NCI-H2107 treated with DMSO at 0.1 percent for 48 hours (cell line): Measurements from ENCODE around the gene IGF1R.
"Not testable (repeated sequence)": the region's sequence is repeated elsewhere in the genome, so short reads cannot be mapped to it uniquely, and the experiment has no call there.

Experiments
- DNase-seq: peaks from one replicate; lab custom pipeline; 2025; ENCODE audit not compliant: unreplicated experiment; lab: John Stamatoyannopoulos, UW

Gene IGF1R

DNA sequence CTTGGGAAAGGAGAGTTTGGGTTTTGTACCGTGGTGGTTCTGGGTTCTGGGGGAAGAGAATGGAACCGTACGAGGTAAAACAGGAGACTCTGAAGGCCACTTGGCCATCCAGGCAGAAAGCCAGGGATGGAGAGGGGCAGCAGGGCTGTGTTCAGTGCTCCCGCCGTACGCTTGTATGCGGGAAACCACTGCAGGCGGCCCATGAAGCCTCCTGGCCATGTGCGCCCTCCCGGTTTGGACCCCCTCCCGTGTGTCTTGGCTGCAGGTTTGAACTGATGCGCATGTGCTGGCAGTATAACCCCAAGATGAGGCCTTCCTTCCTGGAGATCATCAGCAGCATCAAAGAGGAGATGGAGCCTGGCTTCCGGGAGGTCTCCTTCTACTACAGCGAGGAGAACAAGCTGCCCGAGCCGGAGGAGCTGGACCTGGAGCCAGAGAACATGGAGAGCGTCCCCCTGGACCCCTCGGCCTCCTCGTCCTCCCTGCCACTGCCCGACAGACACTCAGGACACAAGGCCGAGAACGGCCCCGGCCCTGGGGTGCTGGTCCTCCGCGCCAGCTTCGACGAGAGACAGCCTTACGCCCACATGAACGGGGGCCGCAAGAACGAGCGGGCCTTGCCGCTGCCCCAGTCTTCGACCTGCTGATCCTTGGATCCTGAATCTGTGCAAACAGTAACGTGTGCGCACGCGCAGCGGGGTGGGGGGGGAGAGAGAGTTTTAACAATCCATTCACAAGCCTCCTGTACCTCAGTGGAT is 308.6 kb downstream of the IGF1R start:
- no peak for DNase-seq

DNA sequence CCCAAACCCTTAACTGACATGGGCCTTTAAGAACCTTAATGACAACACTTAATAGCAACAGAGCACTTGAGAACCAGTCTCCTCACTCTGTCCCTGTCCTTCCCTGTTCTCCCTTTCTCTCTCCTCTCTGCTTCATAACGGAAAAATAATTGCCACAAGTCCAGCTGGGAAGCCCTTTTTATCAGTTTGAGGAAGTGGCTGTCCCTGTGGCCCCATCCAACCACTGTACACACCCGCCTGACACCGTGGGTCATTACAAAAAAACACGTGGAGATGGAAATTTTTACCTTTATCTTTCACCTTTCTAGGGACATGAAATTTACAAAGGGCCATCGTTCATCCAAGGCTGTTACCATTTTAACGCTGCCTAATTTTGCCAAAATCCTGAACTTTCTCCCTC is 309.3 kb downstream of the IGF1R start:
- DNase-seq: no peak

DNA sequence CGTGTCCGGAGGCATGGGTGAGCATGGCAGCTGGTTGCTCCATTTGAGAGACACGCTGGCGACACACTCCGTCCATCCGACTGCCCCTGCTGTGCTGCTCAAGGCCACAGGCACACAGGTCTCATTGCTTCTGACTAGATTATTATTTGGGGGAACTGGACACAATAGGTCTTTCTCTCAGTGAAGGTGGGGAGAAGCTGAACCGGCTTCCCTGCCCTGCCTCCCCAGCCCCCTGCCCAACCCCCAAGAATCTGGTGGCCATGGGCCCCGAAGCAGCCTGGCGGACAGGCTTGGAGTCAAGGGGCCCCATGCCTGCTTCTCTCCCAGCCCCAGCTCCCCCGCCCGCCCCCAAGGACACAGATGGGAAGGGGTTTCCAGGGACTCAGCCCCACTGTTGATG is 309.7 kb downstream of the IGF1R start:
- no peak for DNase-seq

DNA sequence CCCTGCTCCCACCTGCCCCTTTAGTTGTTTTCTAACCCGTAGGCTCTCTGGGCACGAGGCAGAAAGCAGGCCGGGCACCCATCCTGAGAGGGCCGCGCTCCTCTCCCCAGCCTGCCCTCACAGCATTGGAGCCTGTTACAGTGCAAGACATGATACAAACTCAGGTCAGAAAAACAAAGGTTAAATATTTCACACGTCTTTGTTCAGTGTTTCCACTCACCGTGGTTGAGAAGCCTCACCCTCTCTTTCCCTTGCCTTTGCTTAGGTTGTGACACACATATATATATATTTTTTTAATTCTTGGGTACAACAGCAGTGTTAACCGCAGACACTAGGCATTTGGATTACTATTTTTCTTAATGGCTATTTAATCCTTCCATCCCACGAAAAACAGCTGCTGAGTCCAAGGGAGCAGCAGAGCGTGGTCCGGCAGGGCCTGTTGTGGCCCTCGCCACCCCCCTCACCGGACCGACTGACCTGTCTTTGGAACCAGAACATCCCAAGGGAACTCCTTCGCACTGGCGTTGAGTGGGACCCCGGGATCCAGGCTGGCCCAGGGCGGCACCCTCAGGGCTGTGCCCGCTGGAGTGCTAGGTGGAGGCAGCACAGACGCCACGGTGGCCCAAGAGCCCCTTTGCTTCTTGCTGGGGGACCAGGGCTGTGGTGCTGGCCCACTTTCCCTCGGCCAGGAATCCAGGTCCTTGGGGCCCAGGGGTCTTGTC is 310.7 kb downstream of the IGF1R start:
- no peak for DNase-seq

DNA sequence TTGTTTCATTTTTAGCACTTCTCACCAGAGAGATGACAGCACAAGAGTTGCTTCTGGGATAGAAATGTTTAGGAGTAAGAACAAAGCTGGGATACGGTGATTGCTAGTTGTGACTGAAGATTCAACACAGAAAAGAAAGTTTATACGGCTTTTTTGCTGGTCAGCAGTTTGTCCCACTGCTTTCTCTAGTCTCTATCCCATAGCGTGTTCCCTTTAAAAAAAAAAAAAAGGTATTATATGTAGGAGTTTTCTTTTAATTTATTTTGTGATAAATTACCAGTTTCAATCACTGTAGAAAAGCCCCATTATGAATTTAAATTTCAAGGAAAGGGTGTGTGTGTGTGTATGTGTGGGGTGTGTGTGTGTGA is 311.3 kb downstream of the IGF1R start:
- DNase-seq: no peak

DNA sequence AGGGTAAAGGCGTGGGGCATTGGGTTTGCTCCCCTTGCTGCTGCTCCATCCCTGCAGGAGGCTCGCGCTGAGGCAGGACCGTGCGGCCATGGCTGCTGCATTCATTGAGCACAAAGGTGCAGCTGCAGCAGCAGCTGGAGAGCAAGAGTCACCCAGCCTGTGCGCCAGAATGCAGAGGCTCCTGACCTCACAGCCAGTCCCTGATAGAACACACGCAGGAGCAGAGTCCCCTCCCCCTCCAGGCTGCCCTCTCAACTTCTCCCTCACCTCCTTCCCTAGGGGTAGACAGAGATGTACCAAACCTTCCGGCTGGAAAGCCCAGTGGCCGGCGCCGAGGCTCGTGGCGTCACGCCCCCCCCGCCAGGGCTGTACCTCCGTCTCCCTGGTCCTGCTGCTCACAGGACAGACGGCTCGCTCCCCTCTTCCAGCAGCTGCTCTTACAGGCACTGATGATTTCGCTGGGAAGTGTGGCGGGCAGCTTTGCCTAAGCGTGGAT is 312.3 kb downstream of the IGF1R start:
- no peak for DNase-seq

DNA sequence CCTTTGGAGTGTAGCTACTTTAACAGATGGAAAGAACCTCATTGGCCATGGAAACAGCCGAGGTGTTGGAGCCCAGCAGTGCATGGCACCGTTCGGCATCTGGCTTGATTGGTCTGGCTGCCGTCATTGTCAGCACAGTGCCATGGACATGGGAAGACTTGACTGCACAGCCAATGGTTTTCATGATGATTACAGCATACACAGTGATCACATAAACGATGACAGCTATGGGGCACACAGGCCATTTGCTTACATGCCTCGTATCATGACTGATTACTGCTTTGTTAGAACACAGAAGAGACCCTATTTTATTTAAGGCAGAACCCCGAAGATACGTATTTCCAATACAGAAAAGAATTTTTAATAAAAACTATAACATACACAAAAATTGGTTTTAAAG is 315.1 kb downstream of the IGF1R start:
- no peak for DNase-seq

DNA sequence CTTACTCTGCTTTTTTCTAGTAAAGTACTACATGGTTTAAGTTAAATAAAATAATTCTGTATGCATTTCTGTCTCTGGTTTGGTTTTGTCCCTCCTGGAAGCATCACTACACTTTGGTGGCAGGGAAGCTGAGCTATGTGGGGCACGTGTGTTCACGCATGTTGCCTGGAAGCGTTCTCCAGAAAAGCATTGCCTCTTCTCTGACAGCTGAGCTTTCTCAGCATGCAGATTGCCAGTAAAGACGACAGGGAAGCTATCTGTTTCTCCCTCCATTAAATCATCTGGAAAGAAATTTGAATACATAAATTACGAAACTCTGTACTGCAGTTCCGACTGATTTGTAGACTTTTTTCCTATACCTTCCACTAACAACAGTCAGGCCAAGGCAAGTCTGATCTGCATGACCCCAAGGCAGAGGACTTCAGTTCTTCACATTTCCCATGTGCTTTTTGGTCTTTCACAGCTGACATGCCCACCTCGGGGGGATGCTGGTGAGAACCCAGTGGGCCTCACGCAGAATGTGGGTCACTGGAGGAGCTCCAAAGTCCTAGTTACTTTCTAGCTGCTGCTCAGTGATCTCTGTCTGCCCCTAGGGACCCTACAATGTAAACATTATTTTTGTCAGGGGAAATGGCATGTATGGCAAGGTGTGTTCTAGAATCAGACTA is 316.3 kb downstream of the IGF1R start:
- DNase-seq: no peak

DNA sequence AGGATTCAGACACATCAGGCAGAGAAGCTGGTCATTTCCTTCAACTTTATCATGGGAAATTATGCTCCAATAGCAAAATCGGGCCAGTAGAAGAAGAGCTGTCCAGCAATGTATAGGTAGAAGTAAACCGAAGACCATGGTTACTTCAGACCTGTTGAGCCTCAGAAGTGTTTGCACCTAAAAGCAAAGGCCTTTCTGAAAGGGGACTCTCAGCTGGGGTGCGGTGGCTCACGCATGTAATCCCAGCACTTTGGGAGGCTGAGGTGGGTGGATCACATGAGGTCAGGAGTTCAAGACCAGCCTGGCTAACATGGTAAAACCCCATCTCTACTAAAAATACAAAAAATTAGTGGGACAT is 316.8 kb downstream of the IGF1R start:
- DNase-seq: not testable (repeated sequence)

DNA sequence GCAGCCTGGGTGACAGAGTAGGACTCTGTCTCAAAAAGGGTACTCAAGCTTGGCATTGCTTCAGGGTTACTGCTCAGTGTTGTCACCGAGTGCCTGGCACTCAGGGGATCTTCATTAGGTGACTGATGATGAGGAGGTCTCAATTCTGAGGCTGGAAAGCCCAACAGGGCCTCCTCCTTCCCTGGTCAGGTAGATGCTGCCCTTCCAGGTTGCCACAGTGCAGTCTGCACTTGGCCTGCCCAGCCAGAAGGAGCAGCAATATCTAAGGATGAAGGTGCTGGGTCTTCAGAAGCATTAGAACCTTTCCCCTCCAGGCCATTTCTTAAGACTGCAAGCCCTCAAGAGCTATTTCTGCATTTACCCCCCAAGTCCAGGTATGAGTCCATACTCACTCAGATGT is 317.3 kb downstream of the IGF1R start:
- no peak for DNase-seq

DNA sequence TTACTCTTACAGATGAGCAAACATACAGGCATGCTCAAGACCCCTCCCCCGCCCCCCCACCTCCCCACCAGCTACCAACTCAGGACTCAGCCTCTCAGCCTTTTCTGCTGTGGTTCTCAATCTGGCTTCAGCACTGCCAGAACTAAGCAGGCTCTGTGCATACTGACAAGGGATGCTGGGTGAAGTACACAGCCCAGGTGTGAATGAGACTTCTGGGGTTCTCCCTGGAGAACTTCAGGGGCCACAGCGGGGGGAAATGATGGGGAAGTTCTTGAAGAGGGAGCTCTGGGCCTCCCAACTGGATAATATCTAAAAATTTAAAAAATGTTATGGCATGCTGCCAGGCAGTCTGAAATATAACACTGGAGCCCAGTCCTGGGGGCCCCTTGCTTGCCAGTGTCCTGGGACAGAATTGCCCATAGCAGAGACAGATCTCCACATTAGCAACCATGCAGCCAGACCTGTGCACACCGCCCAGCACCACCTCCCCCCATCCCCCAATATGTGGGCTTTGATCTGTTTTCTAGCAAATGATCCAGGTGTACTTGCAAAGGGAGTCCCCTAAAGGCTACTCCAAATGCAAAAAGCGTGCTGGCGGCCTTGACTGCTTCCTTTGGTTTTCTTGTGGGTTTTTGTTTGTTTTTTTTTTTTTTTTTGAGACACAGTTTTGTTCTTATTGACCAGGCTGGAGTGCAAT is 317.9 kb downstream of the IGF1R start:
- DNase-seq: no peak

DNA sequence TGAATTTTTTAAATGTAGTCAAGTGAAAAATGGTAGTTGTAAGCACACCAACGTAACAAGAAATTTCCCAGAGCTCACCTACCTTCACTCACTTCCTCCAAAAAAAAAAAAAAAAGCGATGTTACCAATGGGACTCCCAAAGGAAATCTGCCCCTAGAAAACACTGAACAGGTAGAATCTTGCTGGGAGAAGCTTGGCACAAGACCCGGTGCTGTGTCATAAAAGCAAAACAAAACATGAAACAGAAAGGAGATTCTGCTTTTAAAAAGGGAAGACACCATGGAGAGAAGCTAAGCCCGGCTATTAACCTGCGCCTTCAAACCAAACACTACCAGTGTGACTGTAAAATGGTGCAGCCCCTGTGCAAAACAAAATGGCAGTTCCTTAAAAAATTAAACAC is 318.8 kb downstream of the IGF1R start:
- no peak for DNase-seq

DNA sequence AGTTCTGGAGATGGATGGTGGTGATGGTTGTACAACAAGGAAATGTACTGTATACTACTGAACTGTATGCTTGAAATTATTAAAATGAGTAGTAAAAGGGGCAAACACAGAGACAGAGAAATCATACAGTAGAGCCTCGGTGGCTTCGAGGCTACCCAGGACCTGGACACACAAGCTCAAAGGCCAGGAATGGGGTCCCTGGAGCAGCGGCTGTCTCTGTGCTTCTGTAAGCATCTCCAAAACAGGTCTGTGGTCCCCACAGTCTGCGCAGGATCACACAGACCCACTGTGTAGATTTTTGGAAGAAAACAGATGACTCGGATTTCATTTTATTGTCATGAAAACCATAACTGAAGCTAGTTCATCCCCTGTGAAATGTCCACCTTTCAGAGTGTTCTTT is 319.6 kb downstream of the IGF1R start:
- no peak for DNase-seq

DNA sequence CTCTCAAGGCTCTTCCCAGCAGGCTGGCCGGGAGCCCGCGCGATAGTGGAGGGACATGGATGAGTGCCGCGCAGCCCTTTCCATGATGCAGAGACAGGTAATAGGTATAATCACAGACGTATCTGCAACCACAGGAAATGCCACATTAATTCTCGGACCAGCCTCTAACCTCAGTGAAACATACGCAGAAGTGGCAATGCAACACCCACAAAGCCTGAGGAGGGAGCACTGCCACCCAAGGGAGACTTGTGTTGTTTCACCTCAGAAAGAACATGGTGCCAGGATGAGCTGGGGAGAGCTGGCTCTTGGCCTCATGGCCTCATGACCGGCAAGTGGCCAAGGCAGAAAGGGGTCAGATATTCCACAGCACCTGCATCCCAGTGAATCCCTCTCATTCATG is 320.2 kb downstream of the IGF1R start:
- no peak for DNase-seq

DNA sequence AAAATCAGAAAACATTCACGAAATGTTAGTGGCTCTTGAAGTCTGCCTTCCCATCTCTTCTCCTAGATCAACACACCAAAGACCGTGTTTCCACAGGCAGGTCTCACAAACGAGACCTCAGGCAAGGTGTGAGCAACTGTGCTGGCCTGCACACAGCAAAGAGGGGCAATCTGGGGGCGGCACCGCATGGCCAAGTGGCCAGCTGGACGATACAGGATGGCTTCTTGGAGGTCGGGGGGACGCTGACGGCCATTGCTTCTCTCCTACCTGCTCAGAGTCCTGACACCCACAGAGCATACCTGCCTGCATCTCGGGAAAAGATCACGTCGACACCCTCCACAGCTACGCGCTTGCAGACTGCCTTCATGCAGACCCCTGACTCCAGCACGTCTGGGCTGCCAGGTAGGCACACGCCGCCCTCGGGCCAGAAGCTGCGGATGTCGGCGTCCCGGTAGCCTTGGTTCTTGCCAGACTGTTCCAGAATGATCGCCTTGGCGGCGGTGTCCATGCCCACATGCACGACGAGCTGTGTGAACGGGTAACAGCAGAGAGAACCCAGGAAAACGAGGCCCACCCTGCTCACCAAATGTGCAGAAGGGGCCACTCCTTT is 320.9 kb downstream of the IGF1R start:
- no peak for DNase-seq

DNA sequence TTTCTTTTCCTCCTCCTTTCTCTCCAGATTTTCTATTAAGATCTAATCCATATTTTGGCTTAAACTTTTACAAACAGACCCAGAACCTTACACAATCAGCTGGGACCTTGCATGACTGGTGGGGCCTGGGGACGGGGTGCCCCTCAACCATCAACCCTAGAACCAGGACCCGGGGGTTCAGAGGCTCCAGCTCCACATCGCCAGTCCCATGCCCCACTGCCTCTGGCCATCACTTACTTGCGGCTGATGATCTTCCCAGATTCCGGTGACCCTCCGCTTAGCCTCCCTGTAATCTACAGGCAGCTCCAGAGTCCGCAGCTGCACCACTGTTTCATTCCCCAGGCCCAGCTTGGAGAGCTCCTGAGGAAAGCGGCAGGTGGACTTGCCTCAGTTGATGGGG is 322.5 kb downstream of the IGF1R start:
- no peak for DNase-seq

DNA sequence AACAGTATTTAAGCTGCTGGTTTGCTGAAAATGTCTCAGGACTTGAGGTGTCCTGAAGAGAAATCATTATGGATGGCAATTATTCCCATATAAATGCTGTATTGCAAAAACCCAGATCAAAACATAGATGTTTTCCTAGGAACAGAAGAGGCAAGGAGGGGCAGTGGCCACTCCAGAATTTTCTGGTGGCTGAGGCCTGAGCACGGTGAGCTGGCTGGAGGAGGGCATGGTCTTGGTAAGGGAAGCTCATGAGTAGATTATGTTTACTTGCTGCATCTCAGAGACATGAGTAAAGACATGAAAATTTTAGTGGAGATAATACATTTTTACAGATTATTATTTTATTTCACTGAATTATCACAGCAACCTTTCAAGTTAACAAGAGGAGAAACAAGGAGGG is 328.2 kb downstream of the IGF1R start:
- no peak for DNase-seq

DNA sequence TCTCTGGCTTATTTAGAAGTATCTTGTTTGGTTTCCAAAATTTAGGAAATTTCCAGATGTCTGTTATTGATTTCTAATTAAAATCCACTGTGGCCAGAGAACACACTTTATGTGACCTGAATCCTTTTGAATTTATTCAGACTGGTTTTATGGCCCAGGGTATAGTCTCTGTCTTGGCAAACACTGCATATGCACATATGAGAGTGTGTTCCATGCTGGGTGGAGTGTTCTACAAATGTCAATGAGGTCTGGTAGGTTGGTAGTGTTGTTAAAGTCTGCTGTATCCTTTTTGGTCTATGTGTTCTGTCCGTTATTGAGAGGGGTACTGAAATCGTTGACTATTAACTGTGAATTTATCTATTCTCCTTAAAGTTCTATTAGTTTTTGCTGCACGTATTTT is 329.1 kb downstream of the IGF1R start:
- DNase-seq: no peak

DNA sequence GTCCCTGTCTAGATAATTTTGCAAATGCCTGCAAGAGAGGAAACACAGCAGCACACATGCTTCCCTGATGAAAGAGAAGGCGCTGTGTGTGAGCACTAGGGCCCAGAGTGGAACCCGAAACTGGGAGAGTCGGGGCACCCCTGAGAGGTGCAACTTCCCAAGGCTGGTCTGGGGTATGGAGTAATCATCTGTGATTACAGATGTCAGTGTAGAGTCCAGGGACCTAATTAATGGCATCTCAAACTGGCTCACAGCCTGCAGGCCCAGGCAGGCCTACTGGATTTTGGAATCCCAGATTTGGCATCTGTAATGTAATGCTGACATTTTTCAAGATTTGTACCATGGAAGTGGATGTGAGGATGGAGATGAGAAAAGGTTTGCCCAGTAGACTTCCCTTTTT is 329.8 kb downstream of the IGF1R start:
- no peak for DNase-seq

DNA sequence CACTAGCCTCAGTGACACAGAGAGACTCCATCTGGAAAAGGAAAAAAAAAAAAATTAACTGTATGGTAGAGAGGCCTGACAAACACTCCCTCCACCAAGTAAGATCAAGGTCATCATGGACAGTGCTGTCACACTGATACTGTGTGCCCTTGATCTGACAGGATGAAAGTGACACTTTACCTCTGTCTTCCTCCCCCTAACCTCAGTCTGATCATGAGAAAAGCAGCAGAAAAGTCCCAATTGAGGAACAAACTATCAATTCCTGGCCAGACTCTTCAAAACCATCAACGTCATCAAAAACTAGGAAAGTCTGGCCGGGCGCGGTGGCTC is 332.5 kb downstream of the IGF1R start:
- no peak for DNase-seq
